AG09319 (cell line): Measurements from ENCODE around the gene ANKHD1.

Experiments used
- DNase-seq: peaks from one replicate; pipeline ENCODE4 v3.0.0-alpha.2; 2010; ENCODE audit warnings: low read depth; ENCODE audit errors: extremely low read depth
- TF ChIP-seq, protein P1 (sequence below): IDR thresholded peaks from 2 replicates; pipeline ENCODE4 v1.5.1; 2011; ENCODE audit warnings: low read depth, mild to moderate bottlenecking, inconsistent platforms, low read length, moderate library complexity

ANKHD1 gene

DNA sequence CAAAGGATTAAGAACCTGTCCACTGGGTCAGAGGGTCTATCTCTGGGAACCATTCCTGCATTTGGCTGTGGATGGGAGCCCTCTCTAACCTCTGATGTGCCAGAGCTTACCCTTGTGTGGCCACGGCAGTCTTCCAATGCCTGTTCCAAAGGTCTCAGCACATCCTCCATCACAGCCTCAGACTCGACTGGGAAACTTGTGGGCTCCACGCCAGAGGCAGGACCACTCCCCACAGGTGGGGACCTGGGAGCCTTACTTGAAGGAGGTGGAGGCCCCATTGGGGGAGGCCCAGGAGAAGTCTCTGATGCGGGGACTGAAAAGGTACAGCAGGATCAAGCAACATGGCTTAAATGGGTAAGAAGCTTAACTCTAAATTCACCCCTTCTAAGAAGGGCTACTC, 150.2 kb downstream of the ANKHD1 start:
- TF ChIP-seq, protein P1, sequence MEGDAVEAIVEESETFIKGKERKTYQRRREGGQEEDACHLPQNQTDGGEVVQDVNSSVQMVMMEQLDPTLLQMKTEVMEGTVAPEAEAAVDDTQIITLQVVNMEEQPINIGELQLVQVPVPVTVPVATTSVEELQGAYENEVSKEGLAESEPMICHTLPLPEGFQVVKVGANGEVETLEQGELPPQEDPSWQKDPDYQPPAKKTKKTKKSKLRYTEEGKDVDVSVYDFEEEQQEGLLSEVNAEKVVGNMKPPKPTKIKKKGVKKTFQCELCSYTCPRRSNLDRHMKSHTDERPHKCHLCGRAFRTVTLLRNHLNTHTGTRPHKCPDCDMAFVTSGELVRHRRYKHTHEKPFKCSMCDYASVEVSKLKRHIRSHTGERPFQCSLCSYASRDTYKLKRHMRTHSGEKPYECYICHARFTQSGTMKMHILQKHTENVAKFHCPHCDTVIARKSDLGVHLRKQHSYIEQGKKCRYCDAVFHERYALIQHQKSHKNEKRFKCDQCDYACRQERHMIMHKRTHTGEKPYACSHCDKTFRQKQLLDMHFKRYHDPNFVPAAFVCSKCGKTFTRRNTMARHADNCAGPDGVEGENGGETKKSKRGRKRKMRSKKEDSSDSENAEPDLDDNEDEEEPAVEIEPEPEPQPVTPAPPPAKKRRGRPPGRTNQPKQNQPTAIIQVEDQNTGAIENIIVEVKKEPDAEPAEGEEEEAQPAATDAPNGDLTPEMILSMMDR, result no peak
- DNase-seq, result no peak

DNA sequence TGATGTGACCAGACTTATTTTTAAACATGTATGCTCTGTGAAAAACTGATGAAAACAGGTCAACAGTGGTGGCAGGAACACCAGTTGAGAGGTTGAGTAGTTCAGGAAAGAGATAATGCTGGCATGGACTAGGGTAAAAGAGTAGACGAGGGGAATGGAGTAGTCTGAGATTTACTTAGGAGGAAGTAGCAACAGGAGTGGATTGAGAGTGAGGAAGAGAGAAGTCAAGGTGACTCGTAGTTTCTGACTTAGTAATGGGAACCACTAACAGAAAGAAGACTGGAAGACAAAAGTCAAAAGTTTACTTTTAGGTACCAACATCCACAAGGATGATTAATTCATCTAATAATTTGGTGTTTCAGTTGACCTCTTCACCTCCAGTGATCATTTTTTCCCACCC, 152.0 kb downstream of the ANKHD1 start:
- no peak for DNase-seq
- TF ChIP-seq, protein P1, result no peak

DNA sequence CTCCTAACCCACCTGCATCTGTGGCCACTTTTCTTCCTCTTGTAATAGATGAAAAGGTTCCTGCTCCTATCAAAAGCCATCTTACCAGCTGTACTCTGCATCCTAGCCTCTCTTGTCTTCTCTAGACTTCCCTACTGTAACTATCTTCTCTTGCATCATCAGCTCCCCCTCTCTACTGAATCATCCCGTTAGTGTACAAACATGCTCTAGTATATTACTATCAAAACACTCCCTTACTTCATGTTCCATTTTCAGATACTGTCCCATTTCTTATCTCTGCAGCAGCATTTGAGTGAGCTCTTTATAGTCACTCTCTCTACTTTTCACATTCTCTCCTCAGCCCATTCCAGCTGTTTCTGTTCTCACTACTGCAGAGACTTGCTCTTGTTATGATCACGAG, 152.8 kb downstream of the ANKHD1 start:
- TF ChIP-seq, protein P1, result no peak
- no peak for DNase-seq

DNA sequence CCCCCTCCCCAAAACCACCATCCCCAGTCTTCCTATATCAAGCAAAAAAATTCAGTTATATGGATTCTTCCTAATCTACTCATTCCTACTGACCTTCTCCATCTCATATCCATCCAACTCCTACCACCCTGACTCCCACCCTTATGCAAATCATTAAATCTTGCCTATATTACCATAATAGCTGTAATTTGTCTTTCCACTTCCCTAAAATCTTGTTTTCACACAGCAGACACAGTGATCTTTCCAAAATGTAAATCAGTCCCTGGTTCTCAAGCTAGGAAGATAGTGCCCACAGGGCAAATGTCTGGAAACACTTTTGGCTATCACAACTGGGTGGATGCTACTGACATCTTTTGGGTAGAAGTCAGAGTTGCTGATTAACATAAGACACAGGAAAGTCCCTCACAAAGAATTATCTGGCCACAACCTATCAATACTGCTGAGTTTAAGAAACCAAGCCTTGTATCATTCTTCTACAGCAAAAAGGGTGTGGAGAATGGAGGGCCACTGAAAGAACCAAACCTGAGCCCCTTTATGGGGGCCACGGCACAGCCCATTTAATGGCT, 154.2 kb downstream of the ANKHD1 start:
- TF ChIP-seq, protein P1, result no peak
- DNase-seq, result no peak

DNA sequence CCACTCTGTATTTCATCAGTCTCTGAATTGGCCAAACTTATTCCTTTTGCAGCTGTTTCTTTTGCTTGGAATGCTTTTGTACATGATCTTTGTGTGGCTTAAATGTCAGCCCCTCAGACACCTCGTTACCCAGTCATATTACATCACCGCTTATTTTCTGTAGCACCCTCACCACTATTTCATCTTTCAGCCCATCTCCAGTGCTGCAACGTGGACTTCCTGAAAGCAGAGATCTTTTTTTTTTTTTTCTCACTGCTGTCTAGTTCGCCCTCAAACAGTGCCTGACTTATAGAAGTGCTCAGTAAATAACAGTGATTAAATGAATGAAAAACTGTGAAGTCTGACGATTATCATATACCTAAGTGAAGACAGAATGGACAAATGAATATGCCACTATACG, 154.8 kb downstream of the ANKHD1 start:
- TF ChIP-seq, protein P1, result no peak
- no peak for DNase-seq

DNA sequence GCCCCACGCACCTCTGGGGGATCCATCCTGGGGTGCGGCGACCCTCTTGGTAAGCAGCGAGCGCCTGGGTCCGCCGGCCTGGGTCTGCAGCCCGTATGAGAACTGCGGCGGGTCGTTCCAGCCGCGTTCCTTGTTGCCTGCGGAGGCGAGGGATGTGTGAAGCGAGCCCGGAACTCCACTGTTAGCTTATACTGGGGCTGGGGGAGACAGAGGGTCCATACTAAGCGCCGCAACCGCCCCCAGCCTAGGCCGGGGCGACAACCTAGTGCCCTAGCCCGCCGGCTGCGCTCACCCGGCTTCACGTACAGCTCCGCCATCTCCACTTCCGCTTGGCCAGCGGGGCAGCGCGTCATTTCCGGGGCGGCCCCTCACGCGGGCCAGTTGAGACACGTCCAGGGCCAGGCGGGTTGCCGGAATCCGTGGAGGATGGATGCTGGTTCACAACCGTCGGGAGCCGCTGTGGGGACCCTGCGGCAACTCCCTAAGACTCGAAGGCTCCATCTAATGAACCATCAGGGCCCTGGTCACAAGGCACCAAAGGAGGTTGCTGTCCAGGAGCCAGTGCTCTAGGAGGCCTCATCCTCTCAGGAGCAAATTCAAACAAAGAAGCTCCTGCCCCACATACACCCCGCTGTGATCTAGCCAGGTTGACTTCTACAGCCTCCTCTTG, 155.6 kb downstream of the ANKHD1 start, which contains the start of gene SRA1:
SRA1 (minus strand) TSS at position 338 of the 670 bp plus-strand sequence; CDS start at position 317, 21 bp downstream.
- TF ChIP-seq, protein P1, result no peak
- DNase-seq, result peak; percentile 73

DNA sequence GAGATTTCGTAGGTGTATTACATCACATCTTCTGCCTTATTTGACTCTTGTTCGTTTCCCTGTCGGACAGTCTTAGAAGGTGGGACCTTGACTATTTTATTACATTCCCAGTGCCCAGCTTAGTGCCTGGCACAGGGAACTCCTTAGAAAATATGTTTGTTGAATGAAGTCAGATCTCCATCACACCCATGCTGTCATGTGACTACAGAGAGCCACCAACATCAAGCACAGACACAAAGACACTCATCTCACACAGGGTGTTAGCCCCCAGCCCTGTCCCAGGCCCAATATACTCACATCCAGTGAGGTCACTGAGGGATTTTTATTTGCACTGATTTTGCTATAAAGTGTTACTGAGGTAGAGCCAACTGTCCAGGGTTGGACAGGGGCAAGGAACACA, 156.3 kb downstream of the ANKHD1 start:
- TF ChIP-seq, protein P1, result no peak
- DNase-seq, result no peak
